CD8-positive, alpha-beta memory T cell (primary cell): ENCODE measurements around the gene SCRT2. TPM values are rescaled to one million over a fixed set of nuclear protein-coding genes. Genes with fewer than 3 reads are reported as not detected.
"Not testable (repeated sequence)": the region's sequence is repeated elsewhere in the genome, so short reads cannot be mapped to it uniquely, and the experiment has no call there.

Source experiments
- CTCF ChIA-PET: fragments of 350-600 bp; sonication (Branson Sonifier 250); formaldehyde crosslinking; loops from one replicate; lab custom pipeline; 2021; ENCODE audit warnings: antibody characterized with exemption; lab: Charles Lee
- POLR2A ChIA-PET: fragments of 350-600 bp; sonication (Branson Sonifier 250); formaldehyde crosslinking; loops from one replicate; lab custom pipeline; 2021; ENCODE audit warnings: antibody characterized with exemption; lab: Charles Lee
- DNase-seq, 5 donors: peaks; one replicate each; pipeline versions ENCODE4 v3.0.0 to v3.0.0-alpha.2; 2020 to 2022; ENCODE audit warnings: mixed read lengths in 1 of 5
- H3K27ac ChIP-seq: one replicate; pipeline ENCODE4 v1.7.0; 2013; ENCODE audit warnings: low read depth, mild to moderate bottlenecking, low read length, moderate library complexity
- H3K27me3 ChIP-seq: 2 replicates; pipeline ENCODE4 v1.7.0; 2013; ENCODE audit warnings: low read length, mild to moderate bottlenecking; ENCODE audit not compliant: insufficient read depth, poor library complexity, severe bottlenecking
- H3K36me3 ChIP-seq: 2 replicates; pipeline ENCODE4 v1.7.0; 2013; ENCODE audit warnings: mild to moderate bottlenecking, low read length, moderate library complexity; ENCODE audit not compliant: insufficient read depth
- H3K4me1 ChIP-seq: 2 replicates; pipeline ENCODE4 v1.7.0; 2013; ENCODE audit warnings: mild to moderate bottlenecking, low read length, moderate library complexity; ENCODE audit not compliant: insufficient read depth
- H3K4me3 ChIP-seq: 2 replicates; pipeline ENCODE4 v1.7.0; 2013; ENCODE audit warnings: mild to moderate bottlenecking, low read length
- H3K9me3 ChIP-seq: 2 replicates; pipeline ENCODE4 v1.7.0; 2013; ENCODE audit warnings: mild to moderate bottlenecking, low read length
- H3K27ac Mint-ChIP-seq, 8 donors: one replicate each; pipeline ENCODE4 v1.8.0; 2020 to 2021; ENCODE audit warnings: mixed read lengths in 8 of 8, mild to moderate bottlenecking in 6 of 8, inconsistent platforms in 3 of 8, moderate library complexity in 3 of 8
- H3K27me3 Mint-ChIP-seq, 2 donors: one replicate each; pipeline ENCODE4 v1.8.0; 2020 to 2021; ENCODE audit warnings: mixed read lengths in 2 of 2, mild to moderate bottlenecking in 1 of 2, moderate library complexity in 1 of 2
- H3K36me3 Mint-ChIP-seq, 3 donors: one replicate each; pipeline ENCODE4 v1.8.0; 2020 to 2021; ENCODE audit warnings: mixed read lengths in 3 of 3, inconsistent platforms in 1 of 3, mild to moderate bottlenecking in 1 of 3
- H3K4me1 Mint-ChIP-seq, 3 donors: one replicate each; pipeline ENCODE4 v1.8.0; 2020 to 2021; ENCODE audit warnings: mixed read lengths in 3 of 3, inconsistent platforms in 1 of 3, mild to moderate bottlenecking in 1 of 3
- H3K4me3 Mint-ChIP-seq, 7 donors: one replicate each; pipeline ENCODE4 v1.8.0; 2020 to 2021; ENCODE audit warnings: mixed read lengths in 7 of 7, mild to moderate bottlenecking in 6 of 7, moderate library complexity in 4 of 7, inconsistent platforms in 2 of 7
- H3K9me3 Mint-ChIP-seq, 5 donors: one replicate each; pipeline ENCODE4 v1.8.0; 2020 to 2022; ENCODE audit warnings: mixed read lengths in 5 of 5, mild to moderate bottlenecking in 3 of 5, moderate library complexity in 2 of 5, inconsistent platforms in 1 of 5
- polyA plus RNA-seq: library from polyadenylated mRNA; unstranded; fragments of 300-500 nt; fragmentation: Illumina TruSeq; gene quantifications from one replicate; pipeline ENCODE4 v1.2.3, GENCODE V29; 2021
- total RNA-seq, 2 experiments: library from RNA; stranded (reverse); gene quantifications; one replicate each; pipeline ENCODE4 v1.2.3, GENCODE V29; 2021

The SCRT2 gene
- total RNA-seq (not detected), polyA plus RNA-seq (not detected)

DNA sequence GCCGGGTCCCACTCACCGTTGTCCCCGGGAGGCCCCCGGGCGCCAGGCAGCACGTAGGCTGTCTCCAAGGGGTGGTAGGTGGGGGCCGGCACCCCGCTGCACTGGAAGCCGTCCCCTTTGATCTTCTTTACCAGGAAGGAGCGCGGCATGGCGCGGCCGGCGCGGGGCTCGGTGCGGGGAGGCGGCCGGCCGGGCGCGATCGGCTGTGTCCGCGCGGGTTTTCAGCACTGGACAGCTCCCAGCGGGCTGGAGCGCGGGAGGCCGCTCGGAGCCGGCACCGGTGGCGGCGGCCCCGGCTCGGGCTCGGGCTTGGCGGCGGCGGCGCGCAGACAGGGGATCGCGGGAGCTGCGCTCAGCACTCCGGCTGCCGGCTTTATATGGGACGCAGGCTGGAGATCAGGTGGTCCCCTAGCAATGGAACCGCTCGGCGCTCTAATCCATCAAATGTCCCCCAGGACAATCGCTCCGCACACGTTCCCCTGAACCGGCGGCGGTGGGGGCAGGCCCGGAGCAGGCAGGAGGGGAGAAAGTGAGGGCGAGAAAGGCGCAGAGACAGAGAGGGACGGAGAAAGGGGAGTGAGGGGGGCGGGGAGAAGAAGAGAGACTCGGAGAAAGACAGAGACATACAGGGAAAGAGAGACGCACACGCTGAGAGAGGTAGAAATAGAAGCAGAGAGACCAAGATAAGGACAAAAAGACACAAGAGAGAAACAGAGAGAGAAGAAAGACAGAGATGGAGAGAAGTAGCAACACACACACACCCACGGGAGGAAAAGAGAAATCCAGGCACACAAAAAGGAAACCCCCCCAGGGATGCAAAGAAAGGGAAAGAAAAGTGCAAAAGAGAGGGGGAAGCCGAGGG is at the start of gene SCRT2:
SCRT2 (minus strand) TSS at position 350 of the 862 bp plus-strand sequence; CDS start at position 149, 201 bp downstream.
- no peaks in the 10 kb centered on the region for H3K36me3 ChIP-seq
- Mint-ChIP-seq H3K9me3 (peaks cover 0 to 4% (median 0%) of the 10 kb centered on the region in 5 donors), H3K4me1 (peaks cover 5 to 9% (median 6%) of the 10 kb centered on the region in 3 donors), H3K36me3 (peaks cover 0 to 1% (median 0%) of the 10 kb centered on the region in 3 donors), H3K27me3 (peaks cover 62 to 83% of the 10 kb centered on the region in 2 donors), H3K27ac (peak within 1 kb of the TSS in 1 of 8 donors; percentile 12), H3K4me3 (peak within 1 kb of the TSS in 2 of 7 donors; percentile 24 to 56)
- H3K27me3 ChIP-seq, result peaks cover 55% of the 10 kb centered on the region
- DNase-seq, result peak; percentile 37 to 69 (median 49)
- peak within 1 kb of the TSS; percentile 38 for H3K27ac ChIP-seq
- ChIA-PET POLR2A (interaction anchor here (0.6 kb wide), 1 partner anchor 32 kb away, joined by 3 read pairs; no protein-coding TSS in a partner anchor), CTCF (no interaction called here)
- H3K4me3 ChIP-seq, result no peak within 1 kb of the TSS
- peaks cover 6% of the 10 kb centered on the region for H3K4me1 ChIP-seq
- H3K9me3 ChIP-seq, result no peaks in the 10 kb centered on the region

DNA sequence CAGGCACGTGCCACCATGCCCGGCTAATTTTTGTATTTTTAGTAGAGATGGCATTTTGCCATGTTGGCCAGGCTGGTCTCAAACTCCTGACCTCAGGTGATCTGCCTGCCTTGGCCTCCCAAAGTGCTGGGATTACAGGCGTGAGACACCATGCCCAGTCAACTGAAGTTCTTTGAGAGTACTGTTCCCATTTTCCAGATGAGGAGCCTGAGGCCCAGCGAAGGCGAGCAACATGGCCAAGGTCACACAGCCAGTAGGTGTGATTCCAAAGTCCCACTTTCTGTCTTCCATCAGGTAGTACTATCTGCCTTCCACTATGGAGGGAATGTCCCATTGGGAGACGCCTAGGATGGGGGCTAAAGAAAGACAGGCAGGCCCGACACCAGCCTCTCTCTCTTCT is 49.2 kb upstream of the SCRT2 start:
- H3K4me3 ChIP-seq, H3K4me1 ChIP-seq, H3K9me3 ChIP-seq, H3K36me3 ChIP-seq, POLR2A ChIA-PET, CTCF ChIA-PET, H3K27me3 ChIP-seq, DNase-seq, H3K36me3 Mint-ChIP-seq, H3K9me3 Mint-ChIP-seq, H3K4me3 Mint-ChIP-seq, H3K27ac ChIP-seq, H3K27ac Mint-ChIP-seq, H3K4me1 Mint-ChIP-seq: not testable (repeated sequence)
- H3K27me3 Mint-ChIP-seq, result peaks cover 39 to 65% of the 10 kb centered on the region in 2 donors

GRCh38 chr20:723756-724155 is 48.2 kb upstream of the SCRT2 start:
- Mint-ChIP-seq H3K36me3 (no peaks in the 10 kb centered on the region), H3K4me3 (no peak overlapping the region), H3K9me3 (no peaks in the 10 kb centered on the region), H3K27ac (no peak overlapping the region), H3K4me1 (peaks cover 0 to 3% (median 2%) of the 10 kb centered on the region in 3 donors), H3K27me3 (peaks cover 37 to 65% of the 10 kb centered on the region in 2 donors)
- DNase-seq, result no peak
- ChIA-PET CTCF (no interaction called here), POLR2A (no interaction called here)
- Histone ChIP-seq H3K36me3 (no peaks in the 10 kb centered on the region), H3K4me1 (no peaks in the 10 kb centered on the region), H3K9me3 (no peaks in the 10 kb centered on the region), H3K27ac (no peak overlapping the region), H3K27me3 (peaks cover 5% of the 10 kb centered on the region), H3K4me3 (no peak overlapping the region)

GRCh38 chr20:722822-723644 is 47.4 kb upstream of the SCRT2 start:
- Histone ChIP-seq H3K4me3 (no peak overlapping the region), H3K27me3 (peaks cover 5% of the 10 kb centered on the region), H3K4me1 (no peaks in the 10 kb centered on the region), H3K9me3 (no peaks in the 10 kb centered on the region), H3K36me3 (no peaks in the 10 kb centered on the region), H3K27ac (no peak overlapping the region)
- Mint-ChIP-seq H3K27ac (no peak overlapping the region), H3K36me3 (no peaks in the 10 kb centered on the region), H3K27me3 (peaks cover 36 to 66% of the 10 kb centered on the region in 2 donors), H3K4me3 (no peak overlapping the region), H3K9me3 (no peaks in the 10 kb centered on the region), H3K4me1 (no peaks in the 10 kb centered on the region)
- POLR2A ChIA-PET, result no interaction called here
- no peak for DNase-seq
- CTCF ChIA-PET, result no interaction called here

GRCh38 chr20:721876-722275 is 46.3 kb upstream of the SCRT2 start:
- Histone ChIP-seq H3K4me1 (no peaks in the 10 kb centered on the region), H3K27ac (no peak overlapping the region), H3K36me3 (no peaks in the 10 kb centered on the region), H3K27me3 (peaks cover 1% of the 10 kb centered on the region), H3K4me3 (no peak overlapping the region), H3K9me3 (no peaks in the 10 kb centered on the region)
- Mint-ChIP-seq H3K4me3 (no peak overlapping the region), H3K9me3 (no peaks in the 10 kb centered on the region), H3K27ac (no peak overlapping the region), H3K27me3 (peaks cover 34 to 62% of the 10 kb centered on the region in 2 donors), H3K4me1 (no peaks in the 10 kb centered on the region), H3K36me3 (no peaks in the 10 kb centered on the region)
- DNase-seq, result no peak
- ChIA-PET CTCF (no interaction called here), POLR2A (no interaction called here)

- no peak overlapping the region for H3K4me3 ChIP-seq
- ChIA-PET CTCF (no interaction called here), POLR2A (no interaction called here)
- no peaks in the 10 kb centered on the region for H3K27me3 ChIP-seq
- H3K4me1 Mint-ChIP-seq, result no peaks in the 10 kb centered on the region
- H3K9me3 Mint-ChIP-seq, result no peaks in the 10 kb centered on the region
- H3K27ac Mint-ChIP-seq, result no peak overlapping the region
- H3K9me3 ChIP-seq, result no peaks in the 10 kb centered on the region
- H3K27ac ChIP-seq, result no peak overlapping the region
- no peak for DNase-seq
- no peaks in the 10 kb centered on the region for H3K36me3 Mint-ChIP-seq
- H3K4me3 Mint-ChIP-seq, result no peak overlapping the region
- no peaks in the 10 kb centered on the region for H3K36me3 ChIP-seq
- H3K27me3 Mint-ChIP-seq, result peaks cover 20 to 47% of the 10 kb centered on the region in 2 donors
- H3K4me1 ChIP-seq, result no peaks in the 10 kb centered on the region
These were observed 44.2 kb upstream of the SCRT2 start for GRCh38 chr20:719816-720215.

DNA sequence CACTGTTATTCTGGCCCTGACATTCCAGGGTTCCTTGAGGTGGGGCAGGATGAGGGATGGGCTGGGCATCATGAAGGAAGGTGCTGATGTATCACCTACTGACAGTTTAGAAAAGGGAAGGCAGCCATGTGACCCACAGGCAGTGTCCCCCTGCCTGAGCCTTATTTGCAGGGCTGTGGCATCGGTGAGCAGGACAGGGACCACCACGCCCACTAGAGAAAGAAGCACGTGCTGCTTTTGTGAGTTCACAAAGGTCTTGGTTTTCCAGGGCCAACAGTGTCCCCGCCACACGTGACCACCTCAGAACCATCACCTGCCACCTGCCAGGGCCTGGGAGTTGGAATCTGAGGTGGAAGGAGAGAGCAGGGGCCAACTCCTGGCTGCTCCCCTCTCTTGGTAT is 43.5 kb upstream of the SCRT2 start:
- Histone ChIP-seq H3K4me3 (no peak overlapping the region), H3K36me3 (no peaks in the 10 kb centered on the region), H3K9me3 (no peaks in the 10 kb centered on the region), H3K27me3 (no peaks in the 10 kb centered on the region), H3K27ac (no peak overlapping the region), H3K4me1 (no peaks in the 10 kb centered on the region)
- H3K9me3 Mint-ChIP-seq, result no peaks in the 10 kb centered on the region
- H3K36me3 Mint-ChIP-seq, result no peaks in the 10 kb centered on the region
- no peak for DNase-seq
- H3K27me3 Mint-ChIP-seq, result peaks cover 17 to 44% of the 10 kb centered on the region in 2 donors
- ChIA-PET POLR2A (no interaction called here), CTCF (no interaction called here)
- H3K4me3 Mint-ChIP-seq, result no peak overlapping the region
- no peaks in the 10 kb centered on the region for H3K4me1 Mint-ChIP-seq
- H3K27ac Mint-ChIP-seq, result no peak overlapping the region

GRCh38 chr20:717832-718231 is 42.2 kb upstream of the SCRT2 start:
- H3K4me1 ChIP-seq, result no peaks in the 10 kb centered on the region
- H3K9me3 ChIP-seq, result no peaks in the 10 kb centered on the region
- peaks cover 15 to 39% of the 10 kb centered on the region in 2 donors for H3K27me3 Mint-ChIP-seq
- CTCF ChIA-PET, result no interaction called here
- DNase-seq, result no peak
- H3K9me3 Mint-ChIP-seq, result peaks cover 0 to 3% (median 0%) of the 10 kb centered on the region in 5 donors
- no peaks in the 10 kb centered on the region for H3K36me3 Mint-ChIP-seq
- H3K36me3 ChIP-seq, result no peaks in the 10 kb centered on the region
- H3K4me3 ChIP-seq, result no peak overlapping the region
- H3K27ac ChIP-seq, result no peak overlapping the region
- no peaks in the 10 kb centered on the region for H3K4me1 Mint-ChIP-seq
- H3K4me3 Mint-ChIP-seq, result no peak overlapping the region
- H3K27me3 ChIP-seq, result no peaks in the 10 kb centered on the region
- H3K27ac Mint-ChIP-seq, result no peak overlapping the region
- POLR2A ChIA-PET, result no interaction called here
